Muscle of back (tissue), 11 donors: ENCODE data around the gene KCTD19. TPM values are rescaled to one million over a fixed set of nuclear protein-coding genes. Genes with fewer than 3 reads are reported as not detected.

Experiments
- DNase-seq, 3 donors: peaks; one replicate each; pipeline versions ENCODE4 v3.0.0 to v3.0.0-alpha.2; 2013
- polyA plus RNA-seq, 10 donors: library from polyadenylated mRNA; unstranded; fragments of 120-200 nt; gene quantifications; one replicate each; pipeline ENCODE4 v1.2.1, GENCODE V29; 2013; ENCODE audit not compliant: insufficient read length in 10 of 10

Gene KCTD19
- polyA plus RNA-seq, 10 donors = 0.05 to 0.36 (median 0.28) TPM

DNA sequence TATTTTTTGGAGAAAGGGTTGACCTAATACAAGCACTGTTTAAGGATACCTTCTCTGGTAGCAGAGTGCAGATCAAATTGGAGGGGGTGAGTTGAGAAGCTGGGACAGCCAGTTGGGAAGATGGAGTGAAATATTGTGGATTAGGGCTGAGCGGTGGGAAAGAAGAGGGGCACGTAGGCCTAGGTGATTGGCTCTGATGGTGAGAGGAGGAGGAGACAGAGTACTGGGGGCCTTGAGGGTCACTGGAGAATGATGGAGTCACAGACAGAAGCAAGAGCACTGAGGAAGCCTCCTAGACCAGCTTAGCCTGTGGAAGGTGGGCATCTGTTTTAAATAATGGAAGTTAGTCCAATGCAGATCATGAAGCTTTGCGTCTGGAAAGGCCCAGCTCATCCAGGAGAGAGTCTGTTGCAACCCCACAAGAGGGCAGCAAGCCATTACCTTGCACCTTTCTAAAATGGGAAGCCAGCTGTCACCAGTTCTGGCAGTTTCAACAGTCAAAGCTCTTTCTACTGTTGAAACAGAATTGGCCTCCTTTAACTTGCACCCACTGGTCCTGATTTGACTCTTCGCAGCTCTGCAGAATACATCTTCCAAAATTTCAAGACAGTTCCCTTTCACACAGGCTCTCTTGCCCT lies 66.0 kb downstream of the KCTD19 start:
- DNase-seq = no peak

DNA sequence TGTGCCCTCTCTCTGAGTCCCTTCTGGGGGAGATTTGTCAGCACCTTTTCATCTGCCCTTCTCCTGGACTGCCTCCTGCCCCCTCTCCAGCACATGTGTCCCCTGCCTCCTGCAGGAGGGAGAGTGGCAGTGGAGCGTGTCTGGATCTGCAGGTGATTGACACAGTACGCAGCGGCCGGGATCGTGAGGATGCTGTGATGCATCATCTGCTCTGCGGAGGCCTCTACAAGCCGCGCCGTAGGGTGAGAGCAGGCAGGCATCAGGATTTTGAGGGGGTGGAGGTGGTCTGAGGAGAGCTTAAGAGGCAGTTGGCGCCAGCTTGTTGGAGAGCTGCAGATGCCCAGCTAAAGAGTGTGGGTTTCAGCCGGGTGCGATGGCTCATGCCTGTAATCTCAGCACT lies 66.8 kb downstream of the KCTD19 start:
- no peak for DNase-seq

DNA sequence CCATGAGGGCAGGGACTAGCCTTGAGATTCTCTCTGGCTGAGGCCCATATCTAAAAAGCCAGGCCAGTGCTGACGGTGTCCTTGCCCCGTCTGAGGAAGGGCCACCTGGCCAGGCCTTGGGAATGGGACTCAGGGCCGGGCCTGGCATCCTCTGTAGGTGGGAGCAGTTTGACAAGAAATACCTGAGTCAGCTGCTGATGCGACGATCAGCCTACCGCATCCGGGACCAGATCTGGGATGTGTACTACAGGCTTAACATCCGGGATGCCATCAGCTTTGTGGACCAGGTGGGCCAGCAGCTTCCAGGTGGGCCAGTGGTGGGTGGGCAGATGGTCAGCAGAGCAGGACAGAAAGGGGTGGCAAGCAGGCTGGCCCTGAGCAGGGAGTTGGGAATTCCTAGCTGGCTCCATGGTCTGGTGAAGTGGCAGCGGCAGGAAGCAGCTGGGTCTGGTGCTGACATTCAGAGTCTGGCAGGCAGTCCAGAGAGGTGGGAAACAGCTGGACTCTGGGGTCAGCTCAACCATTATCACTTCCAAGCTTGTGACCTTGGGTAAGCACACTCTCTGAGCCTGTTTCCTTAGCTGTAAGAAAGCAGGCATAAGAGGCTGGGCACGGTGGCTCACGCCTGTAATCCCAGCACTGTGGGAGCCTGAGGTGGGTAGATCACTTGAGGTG lies 68.2 kb downstream of the KCTD19 start:
- no peak for DNase-seq

DNA sequence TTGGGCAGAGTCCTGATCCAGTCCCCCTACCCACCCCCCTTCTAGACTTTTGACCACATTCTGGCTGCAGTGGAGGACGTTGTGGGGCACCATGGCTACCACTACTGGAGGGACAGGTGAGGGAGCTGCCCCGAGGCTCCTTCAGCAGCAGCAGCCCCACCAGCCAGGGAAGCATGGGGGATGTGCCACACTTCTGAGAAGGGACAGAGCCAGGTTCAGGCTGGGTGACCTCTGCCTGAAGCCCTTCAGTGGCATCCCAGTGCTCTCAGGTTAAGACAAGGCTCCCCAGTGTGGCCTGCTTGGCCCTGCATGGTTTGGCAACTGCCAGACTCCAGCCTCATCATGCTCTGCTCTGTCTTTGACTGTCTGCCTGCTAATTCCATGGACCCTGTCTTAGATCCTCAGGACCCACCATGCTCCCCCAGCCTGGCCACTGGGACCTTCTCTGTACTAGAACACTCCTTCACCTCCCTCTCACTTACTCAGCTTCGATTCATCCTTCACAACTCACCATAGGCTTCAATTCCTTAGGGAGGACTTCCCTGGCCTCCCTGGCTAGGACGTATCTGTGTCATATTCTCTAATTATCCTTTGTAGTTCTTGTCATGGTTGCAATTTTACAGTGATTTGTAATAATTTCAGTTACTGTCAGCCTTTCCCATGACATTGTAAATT lies 68.9 kb downstream of the KCTD19 start:
- DNase-seq = no peak

DNA sequence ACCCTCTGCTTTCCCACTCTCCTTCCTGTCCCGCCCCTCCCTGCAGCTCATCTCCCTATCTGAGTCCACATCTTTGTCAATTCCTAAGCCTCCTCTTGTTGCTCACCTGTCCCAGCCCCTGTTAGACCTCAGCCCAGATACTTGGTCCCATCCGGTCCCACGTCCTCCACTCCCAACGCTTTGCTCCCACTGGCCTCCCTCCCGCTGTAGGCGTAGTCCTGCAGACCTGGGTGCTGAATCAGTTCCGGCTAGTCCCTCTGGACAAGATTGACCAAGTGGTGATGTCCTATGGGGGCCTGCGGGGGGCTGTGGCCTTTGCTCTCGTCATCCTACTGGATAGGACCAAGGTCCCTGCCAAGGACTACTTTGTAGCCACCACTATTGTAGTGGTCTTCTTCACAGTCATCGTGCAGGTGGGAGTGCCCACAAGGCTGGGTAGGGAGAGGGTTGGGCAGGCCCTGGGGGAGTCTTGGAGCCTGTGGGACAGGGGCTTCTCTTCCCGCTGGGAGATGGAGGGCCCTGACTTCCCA lies 69.8 kb downstream of the KCTD19 start:
- no peak for DNase-seq

DNA sequence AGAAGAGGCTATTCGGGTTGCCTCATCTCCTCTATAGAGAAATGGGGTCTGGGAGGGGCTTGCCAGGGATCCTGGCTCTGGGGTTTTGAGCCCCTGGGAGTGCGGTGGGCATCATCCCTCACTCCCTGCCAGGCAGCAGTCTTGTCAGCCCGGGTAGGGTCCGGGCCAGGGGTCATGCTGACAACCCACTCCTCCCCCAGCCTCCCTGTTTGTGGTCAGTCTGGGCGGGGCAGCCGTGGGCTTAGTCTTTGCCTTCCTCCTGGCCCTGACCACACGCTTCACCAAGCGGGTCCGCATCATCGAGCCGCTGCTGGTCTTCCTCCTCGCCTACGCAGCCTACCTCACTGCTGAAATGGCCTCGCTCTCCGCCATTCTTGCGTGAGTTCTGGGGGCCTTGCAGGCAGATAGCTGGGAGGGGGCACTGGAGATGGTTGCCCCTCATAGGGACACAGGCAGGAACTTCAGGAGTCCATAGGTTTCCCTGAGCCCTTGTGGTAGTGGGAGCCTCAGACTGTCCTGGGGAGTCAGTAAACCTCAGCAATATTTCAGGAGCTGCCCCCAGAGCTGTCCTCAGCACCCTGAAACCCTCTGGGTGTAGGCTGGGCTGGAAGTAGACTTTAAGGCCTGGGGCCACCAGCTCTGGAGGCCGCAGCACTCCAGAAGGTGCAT lies 70.9 kb downstream of the KCTD19 start:
- DNase-seq = no peak

DNA sequence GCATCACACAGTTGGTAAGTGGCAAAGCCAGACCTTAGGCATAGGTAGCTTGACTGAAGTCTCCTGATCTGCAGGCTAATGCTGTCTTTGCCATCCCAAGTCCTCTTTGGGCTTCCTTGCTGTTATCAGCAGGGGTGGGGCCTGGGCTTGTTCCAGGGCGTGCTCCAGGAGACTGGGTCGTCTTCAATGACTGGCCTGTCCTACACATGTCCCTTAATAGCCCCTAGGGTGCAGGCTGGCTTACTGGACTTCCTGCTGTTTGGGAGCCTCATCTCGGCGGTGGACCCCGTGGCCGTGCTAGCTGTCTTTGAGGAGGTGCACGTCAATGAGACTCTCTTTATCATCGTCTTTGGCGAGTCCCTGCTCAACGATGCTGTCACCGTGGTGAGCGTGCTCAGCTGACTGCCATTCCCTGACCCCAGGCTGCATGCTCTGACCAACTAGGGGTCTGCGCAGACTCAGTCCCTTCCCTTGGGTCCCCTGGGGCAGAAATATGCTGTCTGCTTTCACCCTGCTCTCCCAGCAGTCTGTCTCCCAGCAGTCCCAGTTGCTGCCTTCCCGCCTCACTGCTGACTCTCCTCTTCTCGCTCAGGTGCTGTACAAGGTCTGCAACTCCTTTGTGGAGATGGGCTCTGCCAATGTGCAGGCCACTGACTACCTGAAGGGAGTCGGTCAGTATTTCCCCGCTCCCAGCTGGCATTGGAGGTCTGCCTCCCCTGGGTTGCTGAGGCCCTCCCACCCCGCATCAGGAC lies 71.6 kb downstream of the KCTD19 start:
- DNase-seq = no peak

DNA sequence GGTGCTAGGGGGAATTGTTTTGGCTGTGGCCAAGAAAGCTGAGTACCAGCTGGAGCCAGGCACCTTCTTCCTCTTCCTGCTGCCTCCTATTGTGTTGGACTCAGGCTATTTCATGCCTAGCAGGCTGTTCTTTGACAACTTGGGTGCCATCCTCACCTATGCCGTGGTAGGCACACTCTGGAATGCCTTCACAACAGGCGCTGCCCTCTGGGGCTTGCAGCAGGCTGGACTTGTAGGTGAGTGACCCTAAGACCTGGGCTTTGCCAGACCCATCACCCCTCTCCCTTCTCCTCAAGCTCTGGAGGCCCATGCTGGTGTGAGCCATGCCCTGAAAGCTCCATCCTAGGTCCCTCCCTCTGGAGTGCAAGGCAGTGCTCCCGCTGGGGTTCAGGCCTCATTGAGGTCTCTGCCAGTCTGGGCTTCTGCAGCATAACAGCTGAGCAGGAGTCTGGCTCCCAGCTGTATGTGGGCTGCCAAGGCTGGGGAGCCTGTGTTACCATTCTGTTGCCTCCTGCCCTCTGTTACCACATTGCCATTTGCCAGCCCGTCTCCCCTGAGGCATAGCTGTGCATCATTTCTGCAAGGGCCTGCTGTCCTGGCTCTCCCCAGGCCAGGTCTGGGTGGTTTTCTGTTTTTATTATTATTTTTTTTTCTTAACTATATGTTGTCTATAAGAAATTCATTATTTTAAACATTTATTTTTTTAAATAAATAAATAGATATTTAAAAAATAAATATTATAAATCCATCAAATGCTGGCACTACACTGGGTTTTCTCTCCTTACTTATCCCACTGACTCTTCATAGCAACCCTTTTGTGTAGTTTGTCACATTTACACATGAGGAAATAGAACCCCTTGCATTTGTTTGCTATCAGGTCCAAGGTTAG lies 73.7 kb downstream of the KCTD19 start:
- DNase-seq = no peak

DNA sequence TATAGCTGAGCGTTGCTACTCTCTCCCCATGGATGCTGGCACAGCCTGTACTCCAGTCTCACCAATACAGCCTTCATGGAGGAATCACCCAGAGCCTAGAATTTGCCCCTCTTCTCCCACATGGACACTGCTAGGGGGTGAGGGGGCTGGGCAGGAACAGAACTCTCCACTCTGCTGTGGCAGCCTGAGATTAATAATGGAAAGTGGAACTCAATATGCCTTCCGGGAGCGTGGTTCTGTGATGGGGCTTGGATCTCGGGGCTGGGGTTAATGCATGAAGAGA lies 76.6 kb downstream of the KCTD19 start:
- no peak for DNase-seq

DNA sequence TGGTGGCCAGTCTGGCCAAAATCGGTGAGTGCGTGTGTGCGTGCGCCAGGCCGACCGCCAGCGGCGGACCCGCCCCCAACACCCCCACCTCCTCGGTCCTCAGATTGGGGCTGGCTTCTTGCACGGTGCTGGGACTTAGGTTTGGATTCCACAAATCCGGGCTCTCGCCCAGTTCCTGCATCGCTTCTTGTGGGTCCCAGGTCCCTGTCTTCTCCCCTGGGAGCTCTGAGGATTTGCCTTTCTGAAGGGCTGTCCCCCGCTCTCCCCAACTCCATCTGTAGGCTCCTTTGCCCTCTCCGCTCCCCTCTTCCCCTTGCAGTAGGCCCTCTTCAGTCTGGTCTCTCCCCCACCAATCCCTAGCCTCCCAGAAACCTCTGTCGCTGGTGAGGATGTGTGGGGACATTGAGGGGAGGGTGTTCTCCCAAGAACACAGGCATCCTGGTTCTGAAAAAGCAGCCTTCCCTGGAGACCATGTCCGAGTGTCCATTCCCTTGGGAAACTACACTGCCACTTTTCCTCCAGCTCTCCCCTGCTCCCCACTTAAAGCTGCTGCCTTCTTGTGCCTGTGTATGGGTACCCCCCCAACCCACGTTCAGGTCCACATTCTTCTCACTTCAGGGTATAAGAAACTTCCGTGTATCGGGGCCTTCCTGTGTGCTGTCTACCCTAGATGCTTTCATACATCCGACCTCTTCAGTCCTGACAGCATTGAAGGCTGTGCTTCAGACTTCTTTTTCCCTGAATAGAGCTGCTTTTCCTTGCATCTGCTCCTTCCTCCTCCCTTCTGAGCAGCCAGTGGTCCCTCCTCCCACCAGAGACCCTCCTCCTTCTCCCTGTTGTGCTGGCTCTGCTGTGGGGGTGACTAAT lies 77.1 kb downstream of the KCTD19 start:
- DNase-seq = peak in 1 of 3 donors; percentile 39

DNA sequence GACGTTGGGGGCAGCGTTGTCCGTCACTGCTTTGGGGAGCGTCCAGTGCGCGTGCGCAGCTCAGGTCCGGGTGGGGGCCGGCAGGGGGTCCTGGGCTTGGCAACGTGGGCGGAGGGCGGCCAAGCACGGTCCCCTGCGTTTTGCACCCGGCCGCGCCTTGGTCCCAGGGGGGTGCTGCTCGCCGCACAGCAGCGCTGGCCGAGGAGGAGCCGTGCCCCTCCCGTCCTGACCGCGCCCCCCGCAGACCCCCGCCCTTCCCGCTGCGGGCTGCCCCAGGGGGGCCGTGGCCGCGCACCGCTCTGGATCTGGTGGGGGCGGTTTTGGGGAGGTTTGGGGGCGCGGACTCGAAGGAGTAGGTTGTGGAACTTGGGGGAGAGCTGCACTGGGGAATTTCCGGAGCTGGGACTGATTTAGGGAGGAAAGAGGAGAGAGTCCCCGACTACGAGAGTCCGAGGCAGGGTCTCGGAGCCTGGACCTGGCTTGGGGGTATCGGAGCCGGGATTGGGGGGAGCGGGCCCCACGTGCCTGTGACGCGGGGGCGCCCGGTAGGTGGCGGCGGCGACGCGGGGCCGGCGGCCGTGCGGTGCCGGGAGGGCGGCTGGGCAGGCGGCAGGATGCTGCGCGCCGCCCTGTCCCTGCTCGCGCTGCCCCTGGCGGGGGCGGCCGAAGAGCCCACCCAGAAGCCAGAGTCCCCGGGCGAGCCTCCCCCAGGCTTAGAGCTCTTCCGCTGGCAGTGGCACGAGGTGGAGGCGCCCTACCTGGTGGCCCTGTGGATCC lies 78.0 kb downstream of the KCTD19 start, which contains the start of gene SLC9A5:
SLC9A5 (plus strand) TSS at position 579 of the 777 bp plus-strand sequence; CDS start at position 615, 36 bp downstream.
- peak in 2 of 3 donors; percentile 24 to 50 for DNase-seq

DNA sequence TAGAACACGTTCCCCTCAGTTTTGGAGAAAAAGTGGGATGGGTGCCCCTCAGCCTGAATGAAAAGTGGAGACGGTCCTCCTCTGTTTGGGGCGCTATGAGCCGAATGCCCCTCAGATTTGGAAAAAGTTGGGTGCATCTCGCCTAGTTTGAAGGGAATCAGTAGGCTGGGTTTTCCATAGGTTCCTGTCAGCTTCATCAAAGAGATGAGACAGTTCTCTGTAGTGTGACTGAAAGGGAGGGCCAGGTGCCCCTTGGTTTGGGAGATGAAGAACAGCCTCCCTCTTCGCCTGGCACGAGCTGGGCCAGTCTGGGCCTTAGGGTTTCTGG lies 78.5 kb downstream of the KCTD19 start:
- no peak for DNase-seq

DNA sequence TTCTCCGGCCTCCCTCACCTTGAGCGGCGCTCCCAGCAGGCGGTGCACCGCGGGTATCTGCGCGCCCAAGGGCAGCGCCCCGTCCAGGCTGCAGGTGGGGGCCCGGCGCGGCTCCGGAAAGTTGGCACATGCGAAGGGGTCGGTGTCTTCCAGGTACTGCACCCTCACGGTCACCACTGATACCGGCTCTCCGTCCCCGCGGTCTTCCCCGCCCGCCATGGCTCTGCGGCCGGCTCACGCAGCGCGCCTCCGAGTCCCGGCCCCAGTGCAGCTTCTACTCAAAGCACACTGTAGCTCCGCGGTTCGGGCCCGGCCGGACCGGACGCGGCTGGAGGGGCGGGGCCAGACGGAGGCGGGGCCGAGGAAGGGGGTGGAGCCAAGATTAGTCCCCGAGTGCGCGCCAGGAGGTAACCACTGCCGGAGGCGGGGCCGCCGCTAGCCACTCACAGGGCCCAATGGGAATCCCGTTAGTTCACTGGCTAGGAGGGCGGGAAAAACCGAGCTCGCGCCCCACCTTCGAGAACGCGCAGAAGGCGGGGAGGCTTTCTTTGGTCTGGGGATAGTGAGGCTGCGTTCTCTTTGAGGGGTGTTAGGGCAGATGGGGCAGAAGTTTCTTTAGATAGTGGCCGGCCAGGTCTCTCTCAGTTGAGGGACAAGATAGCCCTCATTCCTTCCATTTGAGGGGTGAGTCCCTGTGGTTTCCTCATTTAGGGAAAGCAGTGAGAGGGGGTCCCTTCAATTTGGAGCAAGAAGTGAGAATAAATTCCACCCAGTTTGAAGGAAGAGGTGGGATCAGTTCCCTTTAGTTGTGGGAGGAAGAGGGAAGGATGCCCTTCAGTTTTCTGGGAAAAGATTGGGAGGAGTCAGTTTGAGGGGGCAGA lies 79.1 kb downstream of the KCTD19 start, which contains the start of gene FHOD1:
FHOD1 (minus strand) TSS at position 290 of the 881 bp plus-strand sequence; CDS start at position 219, 71 bp downstream.
- peak; percentile 92 to 96 (median 94) for DNase-seq

DNA sequence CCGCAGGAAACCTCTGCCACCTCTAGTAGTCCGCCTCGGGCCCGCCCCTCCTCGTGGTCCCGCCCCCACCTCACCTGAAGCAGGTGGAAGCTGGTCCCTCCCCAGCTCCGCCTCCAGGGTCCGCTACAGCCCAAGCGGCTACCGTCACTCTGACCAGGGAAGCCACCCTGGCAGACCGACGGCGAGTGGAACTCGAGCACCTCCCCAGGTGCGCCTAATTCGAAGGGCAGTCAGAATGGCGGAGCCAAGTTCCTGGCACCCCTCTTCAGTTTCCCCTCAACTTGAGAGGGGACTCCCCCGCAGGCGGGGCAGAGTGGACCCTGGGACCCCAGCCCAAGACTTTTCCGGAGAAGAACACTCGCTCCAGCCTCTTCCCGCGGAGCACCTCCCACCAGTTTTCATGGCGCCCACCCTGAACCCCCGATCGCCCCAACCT lies 79.8 kb downstream of the KCTD19 start:
- peak in 1 of 3 donors; percentile 19 for DNase-seq

DNA sequence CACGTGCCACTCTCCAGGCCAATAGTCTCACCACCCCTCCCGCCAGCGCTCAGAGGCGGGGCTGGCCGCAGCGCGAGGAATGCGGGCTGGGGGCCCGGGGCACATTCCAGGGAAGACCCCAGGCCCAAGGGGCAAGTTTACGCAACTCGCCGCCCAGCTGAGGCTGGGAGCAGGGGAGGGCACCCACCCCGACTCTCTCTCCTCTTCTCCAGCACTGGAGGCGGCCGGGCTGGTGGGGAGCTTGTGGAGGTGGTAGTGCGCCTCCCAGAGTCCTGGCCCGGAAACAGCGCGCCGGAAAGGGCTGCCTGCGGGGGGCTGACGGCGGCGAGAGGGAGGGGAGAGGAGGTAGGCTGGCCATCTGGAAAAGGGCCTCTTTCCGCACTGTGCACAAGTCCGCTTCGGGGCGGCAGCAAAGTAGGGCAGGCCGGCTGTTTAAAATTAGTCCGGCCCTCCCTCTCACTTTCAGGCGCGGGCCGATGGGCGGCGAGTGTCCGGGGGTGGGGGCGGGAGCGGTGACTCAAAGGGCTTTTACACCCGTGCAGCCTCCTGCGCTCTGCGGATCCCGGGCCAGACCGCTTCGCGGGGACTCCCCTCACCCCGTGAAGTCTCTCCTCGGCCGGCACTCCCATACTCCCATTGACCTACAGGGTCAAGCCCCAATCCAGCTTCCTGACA lies 80.3 kb downstream of the KCTD19 start:
- peak; percentile 73 to 94 (median 86) for DNase-seq

DNA sequence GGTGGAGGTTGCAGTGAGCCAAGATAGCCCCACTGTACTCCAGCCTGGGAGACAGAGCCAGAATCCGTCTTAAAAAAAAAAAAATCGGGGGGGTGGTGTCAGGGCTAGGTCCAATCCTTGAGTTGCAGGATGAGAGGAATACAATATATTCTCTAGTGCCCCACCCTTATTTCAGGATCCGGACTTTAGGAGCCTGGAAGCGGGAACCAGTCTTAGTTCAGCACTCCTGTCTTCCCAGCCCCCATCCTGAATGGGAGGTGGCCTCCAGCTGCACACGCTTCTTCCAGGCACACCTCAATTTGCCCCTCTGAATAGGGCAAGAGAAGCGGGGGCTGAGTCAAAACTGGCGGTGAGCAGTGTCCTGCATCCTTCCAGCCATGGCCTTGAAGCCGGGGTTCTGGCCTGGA lies 80.9 kb downstream of the KCTD19 start:
- DNase-seq = no peak

DNA sequence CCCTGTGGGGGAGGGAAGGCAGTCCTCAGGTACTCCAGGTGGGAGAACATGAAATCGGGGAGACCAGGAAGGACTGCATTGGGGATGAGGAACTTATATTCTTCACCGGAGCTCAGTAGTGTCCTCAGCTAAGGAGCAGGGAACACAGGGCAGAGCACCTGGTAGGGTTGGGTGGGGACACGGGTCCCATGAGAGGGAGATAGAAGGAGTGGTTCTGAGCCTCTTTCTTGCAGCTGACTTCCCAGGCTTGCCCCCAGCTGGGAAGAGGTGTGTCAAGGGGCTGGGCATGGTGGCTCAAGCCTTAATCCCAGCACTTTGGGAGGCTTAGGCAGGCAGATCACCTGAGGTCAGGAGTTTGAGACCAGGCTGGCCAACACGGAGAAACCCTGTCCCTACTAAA lies 81.4 kb downstream of the KCTD19 start:
- no peak for DNase-seq
